ENCODE results near the gene PISD.

- TF ChIP-seq POLR2A (IDR thresholded peaks at IDR 0.05) = no peak
- TF ChIP-seq CTCF (IDR thresholded peaks at IDR 0.05 in 4 of 5, conservative IDR thresholded peaks at IDR 0.05 in 1 of 5) = no peak
Observed at GRCh38 chr22:31588970-31589675, 72.9 kb downstream of the PISD start.
